Breast epithelium (tissue), 4 donors: ENCODE data around the gene OR4S1. TPM values are rescaled to one million over a fixed set of nuclear protein-coding genes. Genes with fewer than 3 reads are reported as not detected.

ENCODE experiments used
- DNase-seq, 2 donors: peaks; one replicate each; pipeline ENCODE4 v3.0.0-alpha.2; 2019; ENCODE audit warnings: low spot score in 2 of 2
- H3K27ac ChIP-seq, 2 donors: fragments of 200-600 bp; sonication (generic) in 1 of 2; one replicate each; pipeline ENCODE4 v1.5.1; 2016 to 2019; ENCODE audit warnings: mild to moderate bottlenecking in 1 of 2
- H3K27me3 ChIP-seq, 2 donors: fragments of 200-600 bp; sonication (generic) in 1 of 2; one replicate each; pipeline versions ENCODE4 v1.5.1 to v1.6.0; 2017 to 2019; ENCODE audit warnings: control low read depth in 1 of 2, mild to moderate bottlenecking in 1 of 2
- H3K36me3 ChIP-seq: fragments of 200-600 bp; one replicate; pipeline ENCODE4 v1.5.1; 2019
- H3K4me1 ChIP-seq, 2 donors: fragments of 200-600 bp; sonication (generic); one replicate each; pipeline ENCODE4 v1.5.1; 2016 to 2019; ENCODE audit warnings: control low read depth in 1 of 2
- H3K4me3 ChIP-seq, 3 donors: fragments of 200-600 bp; sonication (generic); 1 replicate in 2 of 3; 2 replicates in 1 of 3; pipeline ENCODE4 v1.5.1; 2016 to 2019; ENCODE audit warnings: mild to moderate bottlenecking in 3 of 3, moderate library complexity in 2 of 3
- H3K9me3 ChIP-seq, 2 donors: fragments of 200-600 bp; sonication (generic) in 1 of 2; one replicate each; pipeline ENCODE4 v1.5.1; 2016 to 2019; ENCODE audit warnings: control low read depth in 1 of 2
- CTCF ChIP-seq, 3 donors: fragments of 450-650 bp; IDR thresholded peaks; one replicate each; pipeline ENCODE4 v1.5.1; 2016 to 2017; ENCODE audit warnings: antibody characterized with exemption in 3 of 3, mild to moderate bottlenecking in 3 of 3, moderate library complexity in 3 of 3
- POLR2A ChIP-seq: fragments of 450-650 bp; IDR thresholded peaks from one replicate; pipeline ENCODE4 v1.6.1; 2016; ENCODE audit warnings: antibody characterized with exemption, mild to moderate bottlenecking, moderate library complexity
- POLR2AphosphoS5 ChIP-seq, 3 donors: sonication (generic); formaldehyde crosslinking; IDR thresholded peaks; one replicate each; pipeline ENCODE4 v1.6.1; 2017; ENCODE audit warnings: antibody characterized with exemption in 3 of 3
- intact Hi-C: fragments of 100-400 bp; cut with DNase I; formaldehyde crosslinking; loops from one replicate; pipeline ENCODE4 v1.15.1; 2023; ENCODE audit warnings: low total_unique reads
- total RNA-seq, 3 donors: library from RNA; depleted of rRNA; stranded (reverse); fragments of >200 nt; gene quantifications; one replicate each; pipeline ENCODE4 v1.1.0, GENCODE V29; 2016

Gene OR4S1
- total RNA-seq, result not detected

GRCh38 chr11:48305923-48306322 lies at the start of gene OR4S1:
Gene OR4S1 (plus strand): TSS chr11:48306223. CDS start chr11:48306223, 0 bp downstream.
- no peak for DNase-seq
- no peak for TF ChIP-seq CTCF (IDR thresholded peaks at IDR 0.05)
- TF ChIP-seq POLR2A, result no peak
- peaks cover 0 to 2% of the 10 kb centered on the region in 2 donors for H3K9me3 ChIP-seq
- no peaks in the 10 kb centered on the region for H3K4me1 ChIP-seq
- no peaks in the 10 kb centered on the region for H3K36me3 ChIP-seq
- H3K4me3 ChIP-seq, result no peak within 1 kb of the TSS
- H3K27ac ChIP-seq, result no peak within 1 kb of the TSS
- no peaks in the 10 kb centered on the region for H3K27me3 ChIP-seq
- intact Hi-C loops, result no loop called here

GRCh38 chr11:48261600-48261999 lies 44.4 kb upstream of the OR4S1 start:
- no peaks in the 10 kb centered on the region for H3K4me1 ChIP-seq
- intact Hi-C loops, result no loop called here
- DNase-seq, result no peak
- H3K27ac ChIP-seq, result no peak overlapping the region
- H3K36me3 ChIP-seq, result no peaks in the 10 kb centered on the region
- TF ChIP-seq CTCF (IDR thresholded peaks at IDR 0.05) (no peak), POLR2A (no peak), POLR2AphosphoS5 (IDR thresholded peaks at IDR 0.05) (no peak)
- H3K4me3 ChIP-seq, result no peak overlapping the region
- no peaks in the 10 kb centered on the region for H3K27me3 ChIP-seq
- no peaks in the 10 kb centered on the region for H3K9me3 ChIP-seq

GRCh38 chr11:48263423-48263911 lies 42.6 kb upstream of the OR4S1 start, which contains the start of gene OR4X1:
Gene OR4X1 (plus strand): TSS chr11:48263861. CDS start chr11:48263861, 0 bp downstream.
- H3K27me3 ChIP-seq, result no peaks in the 10 kb centered on the region
- no peak within 1 kb of the TSS for H3K4me3 ChIP-seq
- TF ChIP-seq POLR2AphosphoS5 (IDR thresholded peaks at IDR 0.05) (no peak), CTCF (IDR thresholded peaks at IDR 0.05) (no peak), POLR2A (no peak)
- intact Hi-C loops, result no loop called here
- no peak for DNase-seq
- H3K9me3 ChIP-seq, result no peaks in the 10 kb centered on the region
- no peak within 1 kb of the TSS for H3K27ac ChIP-seq
- no peaks in the 10 kb centered on the region for H3K4me1 ChIP-seq
- H3K36me3 ChIP-seq, result no peaks in the 10 kb centered on the region

GRCh38 chr11:48270621-48271020 lies 35.4 kb upstream of the OR4S1 start:
- Histone ChIP-seq H3K36me3 (no peaks in the 10 kb centered on the region), H3K27me3 (no peaks in the 10 kb centered on the region), H3K4me1 (no peaks in the 10 kb centered on the region), H3K4me3 (no peak overlapping the region), H3K27ac (no peak overlapping the region), H3K9me3 (no peaks in the 10 kb centered on the region)
- DNase-seq, result no peak
- TF ChIP-seq POLR2AphosphoS5 (IDR thresholded peaks at IDR 0.05), result no peak
- no peak for TF ChIP-seq CTCF (IDR thresholded peaks at IDR 0.05)
- no peak for TF ChIP-seq POLR2A
- intact Hi-C loops, result no loop called here

GRCh38 chr11:48272606-48273005 lies 33.4 kb upstream of the OR4S1 start:
- Histone ChIP-seq H3K9me3 (no peaks in the 10 kb centered on the region), H3K27ac (no peak overlapping the region), H3K4me3 (no peak overlapping the region), H3K4me1 (no peaks in the 10 kb centered on the region), H3K27me3 (no peaks in the 10 kb centered on the region), H3K36me3 (no peaks in the 10 kb centered on the region)
- TF ChIP-seq CTCF (IDR thresholded peaks at IDR 0.05), result no peak
- no peak for TF ChIP-seq POLR2AphosphoS5 (IDR thresholded peaks at IDR 0.05)
- TF ChIP-seq POLR2A, result no peak
- intact Hi-C loops, result no loop called here
- DNase-seq, result no peak
